H1 (cell line): ENCODE results near the gene MAPT.

Experiments
- CEBPB ChIP-seq: IDR thresholded peaks from 2 replicates; pipeline ENCODE4 v1.6.1; 2012; ENCODE audit warnings: low read depth, low read length
- CREB1 ChIP-seq: IDR thresholded peaks from 2 replicates; pipeline ENCODE4 v1.6.1; 2012; ENCODE audit warnings: inconsistent platforms
- EGR1 ChIP-seq: IDR thresholded peaks from 2 replicates; pipeline ENCODE4 v1.6.1; 2011; ENCODE audit warnings: low read depth, low read length, borderline replicate concordance
- EZH2 ChIP-seq: fragments of 200-600 bp; sonication (generic); IDR thresholded peaks from 2 replicates; pipeline ENCODE4 v1.7.1; 2012; ENCODE audit warnings: low read depth, mild to moderate bottlenecking, moderate library complexity, low read length, inconsistent platforms; ENCODE audit not compliant: severe bottlenecking
- POLR2A ChIP-seq, 2 experiments: IDR thresholded peaks; 1 replicate in 1 of 2; 2 replicates in 1 of 2; pipeline ENCODE4 v1.6.1; 2011; ENCODE audit warnings: low read depth in 2 of 2, low read length in 2 of 2, mild to moderate bottlenecking in 2 of 2; ENCODE audit errors: control extremely low read depth in 1 of 2
- RAD21 ChIP-seq, 2 experiments: IDR thresholded peaks in 1 of 2; conservative IDR thresholded peaks in 1 of 2; 2 replicates each; pipeline ENCODE4 v1.6.1; 2011; ENCODE audit warnings: low read depth in 2 of 2, low read length in 2 of 2, improper control_type of control experiment in 1 of 2, inconsistent platforms in 1 of 2, mild to moderate bottlenecking in 1 of 2, moderate library complexity in 1 of 2
- RNF2 ChIP-seq: fragments of 200-900, 300-1000 bp; sonication (generic); IDR thresholded peaks from 2 replicates; pipeline ENCODE4 v1.7.1; 2016; ENCODE audit warnings: borderline replicate concordance, low read depth, mild to moderate bottlenecking, antibody characterized with exemption, low read length; ENCODE audit not compliant: poor library complexity, severe bottlenecking; ENCODE audit errors: missing control alignments
- TAF1 ChIP-seq: IDR thresholded peaks from 2 replicates; pipeline ENCODE4 v1.6.1; 2011; ENCODE audit warnings: mild to moderate bottlenecking, low read depth, low read length
- ZNF274 ChIP-seq: IDR thresholded peaks from 2 replicates; pipeline ENCODE4 v1.7.0; 2012; ENCODE audit warnings: low read length, borderline replicate concordance; ENCODE audit errors: extremely low read depth
- TF ChIP-seq, protein P1 (sequence below), 3 experiments: IDR thresholded peaks; 1 replicate in 2 of 3; 2 replicates in 1 of 3; pipeline versions ENCODE4 v1.5.1 to v1.6.1; 2011; ENCODE audit warnings: low read length in 3 of 3, mild to moderate bottlenecking in 3 of 3, inconsistent platforms in 2 of 3, low read depth in 1 of 3, moderate library complexity in 1 of 3; ENCODE audit not compliant: insufficient read depth in 1 of 3; ENCODE audit errors: control extremely low read depth in 1 of 3
- TF ChIP-seq, protein P2 (sequence below): IDR thresholded peaks from 2 replicates; pipeline ENCODE4 v1.6.1; 2012; ENCODE audit warnings: low read length, inconsistent platforms
- TF ChIP-seq, protein P3 (sequence below): IDR thresholded peaks from 2 replicates; pipeline ENCODE4 v1.6.1; 2011; ENCODE audit warnings: low read depth, mild to moderate bottlenecking, low read length; ENCODE audit not compliant: insufficient read depth

DNA sequence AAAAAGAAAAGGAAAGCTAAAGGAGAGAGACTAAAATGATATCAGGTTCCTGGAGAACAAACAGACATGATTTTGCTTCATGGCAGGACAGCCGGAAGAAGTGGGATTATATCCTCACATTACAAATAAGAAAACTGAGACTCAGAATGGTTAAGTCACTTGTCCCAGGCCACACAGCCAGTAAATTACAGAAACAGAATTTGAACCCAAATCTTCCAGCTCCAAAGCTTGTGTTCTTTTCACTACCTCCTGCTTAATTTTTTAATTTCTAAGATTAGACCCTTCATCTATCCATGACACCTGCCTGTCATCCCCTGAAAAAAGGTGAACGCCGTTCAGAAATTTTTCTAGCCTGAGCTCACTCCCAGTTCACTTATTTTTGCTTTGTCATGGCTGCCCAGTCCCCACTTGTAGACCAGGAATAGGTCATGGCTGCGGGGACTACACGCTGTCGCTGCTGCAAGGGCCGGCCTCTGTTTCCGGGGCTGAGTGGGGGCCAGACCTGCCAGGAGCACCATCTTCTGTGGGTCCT lies 36.1 kb downstream of the MAPT start:
- TF ChIP-seq POLR2A (IDR thresholded peaks at IDR 0.05; ENCODE audit: control extremely low read depth in 1 of 2, low read depth in 2 of 2, low read length in 2 of 2) (no peak), EZH2 (no peak), RAD21 (IDR thresholded peaks at IDR 0.05 in 1 of 2, conservative IDR thresholded peaks at IDR 0.05 in 1 of 2; ENCODE audit: low read depth in 2 of 2, low read length in 2 of 2) (no peak), ZNF274 (no peak), CREB1 (no peak), CEBPB (no peak), TAF1 (no peak), RNF2 (no peak), EGR1 (no peak)
- TF ChIP-seq, protein P1, sequence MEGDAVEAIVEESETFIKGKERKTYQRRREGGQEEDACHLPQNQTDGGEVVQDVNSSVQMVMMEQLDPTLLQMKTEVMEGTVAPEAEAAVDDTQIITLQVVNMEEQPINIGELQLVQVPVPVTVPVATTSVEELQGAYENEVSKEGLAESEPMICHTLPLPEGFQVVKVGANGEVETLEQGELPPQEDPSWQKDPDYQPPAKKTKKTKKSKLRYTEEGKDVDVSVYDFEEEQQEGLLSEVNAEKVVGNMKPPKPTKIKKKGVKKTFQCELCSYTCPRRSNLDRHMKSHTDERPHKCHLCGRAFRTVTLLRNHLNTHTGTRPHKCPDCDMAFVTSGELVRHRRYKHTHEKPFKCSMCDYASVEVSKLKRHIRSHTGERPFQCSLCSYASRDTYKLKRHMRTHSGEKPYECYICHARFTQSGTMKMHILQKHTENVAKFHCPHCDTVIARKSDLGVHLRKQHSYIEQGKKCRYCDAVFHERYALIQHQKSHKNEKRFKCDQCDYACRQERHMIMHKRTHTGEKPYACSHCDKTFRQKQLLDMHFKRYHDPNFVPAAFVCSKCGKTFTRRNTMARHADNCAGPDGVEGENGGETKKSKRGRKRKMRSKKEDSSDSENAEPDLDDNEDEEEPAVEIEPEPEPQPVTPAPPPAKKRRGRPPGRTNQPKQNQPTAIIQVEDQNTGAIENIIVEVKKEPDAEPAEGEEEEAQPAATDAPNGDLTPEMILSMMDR (IDR thresholded peaks at IDR 0.05; ENCODE audit: control extremely low read depth in 1 of 3, insufficient read depth in 1 of 3, low read depth in 1 of 3, low read length in 3 of 3): no peak
- TF ChIP-seq, protein P2, sequence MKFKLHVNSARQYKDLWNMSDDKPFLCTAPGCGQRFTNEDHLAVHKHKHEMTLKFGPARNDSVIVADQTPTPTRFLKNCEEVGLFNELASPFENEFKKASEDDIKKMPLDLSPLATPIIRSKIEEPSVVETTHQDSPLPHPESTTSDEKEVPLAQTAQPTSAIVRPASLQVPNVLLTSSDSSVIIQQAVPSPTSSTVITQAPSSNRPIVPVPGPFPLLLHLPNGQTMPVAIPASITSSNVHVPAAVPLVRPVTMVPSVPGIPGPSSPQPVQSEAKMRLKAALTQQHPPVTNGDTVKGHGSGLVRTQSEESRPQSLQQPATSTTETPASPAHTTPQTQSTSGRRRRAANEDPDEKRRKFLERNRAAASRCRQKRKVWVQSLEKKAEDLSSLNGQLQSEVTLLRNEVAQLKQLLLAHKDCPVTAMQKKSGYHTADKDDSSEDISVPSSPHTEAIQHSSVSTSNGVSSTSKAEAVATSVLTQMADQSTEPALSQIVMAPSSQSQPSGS: no peak
- TF ChIP-seq, protein P3, sequence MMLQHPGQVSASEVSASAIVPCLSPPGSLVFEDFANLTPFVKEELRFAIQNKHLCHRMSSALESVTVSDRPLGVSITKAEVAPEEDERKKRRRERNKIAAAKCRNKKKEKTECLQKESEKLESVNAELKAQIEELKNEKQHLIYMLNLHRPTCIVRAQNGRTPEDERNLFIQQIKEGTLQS: no peak
